PFSK-1 (cell line): ENCODE measurements around the gene DAPP1.

Experiments
- FOXP2 ChIP-seq: optimal IDR thresholded peaks from 2 replicates; pipeline ENCODE3; 2011; ENCODE audit warnings: borderline replicate concordance, control low read depth, inconsistent platforms; ENCODE audit not compliant: insufficient read depth; ENCODE audit errors: extremely low read length, extremely low read depth
- POLR2AphosphoS5 ChIP-seq: IDR thresholded peaks from 2 replicates; pipeline ENCODE4 v1.6.1; 2012; ENCODE audit warnings: low read depth, mild to moderate bottlenecking, control low read depth, low read length, moderate library complexity
- REST ChIP-seq, 2 experiments: IDR thresholded peaks; 2 replicates each; pipeline versions ENCODE4 v1.6.1 to v1.8.0; 2011 to 2012; ENCODE audit warnings: low read depth in 2 of 2, low read length in 2 of 2, control low read depth in 1 of 2, inconsistent platforms in 1 of 2, mild to moderate bottlenecking in 1 of 2, moderate library complexity in 1 of 2; ENCODE audit not compliant: insufficient read depth in 1 of 2
- SIN3A ChIP-seq: IDR thresholded peaks from 2 replicates; pipeline ENCODE4 v1.6.1; 2012; ENCODE audit warnings: mild to moderate bottlenecking, low read length, moderate library complexity, borderline replicate concordance; ENCODE audit not compliant: insufficient read depth
- TAF1 ChIP-seq: IDR thresholded peaks from 2 replicates; pipeline ENCODE4 v1.6.1; 2012; ENCODE audit warnings: low read length, control low read depth, borderline replicate concordance; ENCODE audit not compliant: insufficient read depth

Gene DAPP1

GRCh38 chr4:99894161-99894997, 77.8 kb downstream of the DAPP1 start, which contains the start of gene LAMTOR3:
TSS of gene LAMTOR3 (minus strand) at chr4:99894427. CDS start at chr4:99893963, 464 bp downstream.
- TF ChIP-seq FOXP2 = no peak
- peak; percentile 61; the same call in 1 of the 2 replicates for TF ChIP-seq SIN3A
- no peak for TF ChIP-seq REST (IDR thresholded peaks at IDR 0.05; ENCODE audit: insufficient read depth in 1 of 2, low read depth in 2 of 2, low read length in 2 of 2)
- TF ChIP-seq TAF1 = no peak
- peak; percentile 74; the same call in 1 of the 2 replicates for TF ChIP-seq POLR2AphosphoS5

GRCh38 chr4:99894998-99895397, 78.4 kb downstream of the DAPP1 start:
- TF ChIP-seq REST (IDR thresholded peaks at IDR 0.05; ENCODE audit: insufficient read depth in 1 of 2, low read depth in 2 of 2, low read length in 2 of 2) (no peak), SIN3A (no peak), TAF1 (no peak), POLR2AphosphoS5 (no peak), FOXP2 (no peak)

- TF ChIP-seq POLR2AphosphoS5 = no peak
- TF ChIP-seq TAF1 = no peak
- no peak for TF ChIP-seq SIN3A
- TF ChIP-seq REST (IDR thresholded peaks at IDR 0.05; ENCODE audit: insufficient read depth in 1 of 2, low read depth in 2 of 2, low read length in 2 of 2) = no peak
Observed at GRCh38 chr4:99915449-99915848, 98.8 kb downstream of the DAPP1 start.

GRCh38 chr4:99917575-99917974, 100.9 kb downstream of the DAPP1 start:
- no peak for TF ChIP-seq REST (IDR thresholded peaks at IDR 0.05; ENCODE audit: insufficient read depth in 1 of 2, low read depth in 2 of 2, low read length in 2 of 2)
- no peak for TF ChIP-seq SIN3A
- TF ChIP-seq POLR2AphosphoS5 = no peak
- TF ChIP-seq FOXP2 = no peak
- no peak for TF ChIP-seq TAF1
